RPMI7951 (cell line): ENCODE measurements around the gene PDZRN4. TPM values are rescaled to one million over a fixed set of nuclear protein-coding genes. Genes with fewer than 3 reads are reported as not detected.
"Not testable (repeated sequence)": the region's sequence is repeated elsewhere in the genome, so short reads cannot be mapped to it uniquely, and the experiment has no call there.

Experiments used
- DNase-seq: peaks from one replicate; pipeline ENCODE4 v3.0.0-alpha.2; 2012; ENCODE audit warnings: low read depth
- total RNA-seq: library from RNA; depleted of rRNA; stranded (reverse); fragments of >200 nt; shearing (Covaris generic); gene quantifications from 2 replicates; pipeline ENCODE4 v1.2.3, GENCODE V29; 2014

The PDZRN4 gene
- total RNA-seq, 1 experiment from 2014 or later: not detected

DNA sequence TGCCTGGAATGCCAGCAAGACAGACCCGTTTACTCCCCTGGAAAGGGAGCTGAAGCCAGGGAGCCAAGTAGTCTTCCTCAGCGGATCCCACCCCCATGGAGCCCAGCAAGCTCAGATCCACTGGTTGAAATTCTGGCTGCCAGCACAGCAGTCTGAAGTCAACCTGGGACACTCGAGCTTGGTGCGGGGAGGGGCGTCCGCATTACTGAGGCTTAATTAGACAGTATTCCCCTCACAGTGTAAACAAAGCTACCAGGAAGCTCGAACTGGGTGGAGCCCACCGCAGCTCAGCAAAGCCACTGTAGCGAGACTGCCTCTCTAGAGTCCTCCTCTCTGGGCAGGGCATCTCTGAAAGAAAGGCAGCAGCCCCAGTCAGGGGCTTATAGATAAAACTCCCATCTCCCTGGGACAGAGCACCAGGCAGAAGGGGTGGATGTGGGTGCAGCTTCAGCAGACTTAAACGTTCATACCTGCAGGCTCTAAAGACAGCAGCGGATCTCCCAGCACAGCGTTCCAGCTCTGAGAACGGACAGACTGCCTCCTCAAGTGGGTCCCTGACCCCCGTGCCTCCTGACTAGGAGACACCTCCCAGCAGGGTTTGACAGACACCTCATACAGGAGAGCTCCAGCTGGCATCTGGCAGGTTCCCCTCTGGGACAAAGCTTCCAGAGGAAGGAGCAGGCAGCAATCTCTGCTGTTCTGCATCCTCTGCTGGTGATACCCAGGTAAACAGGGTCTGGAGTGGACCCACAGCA is 92.4 kb downstream of the PDZRN4 start:
- DNase-seq: not testable (repeated sequence)

DNA sequence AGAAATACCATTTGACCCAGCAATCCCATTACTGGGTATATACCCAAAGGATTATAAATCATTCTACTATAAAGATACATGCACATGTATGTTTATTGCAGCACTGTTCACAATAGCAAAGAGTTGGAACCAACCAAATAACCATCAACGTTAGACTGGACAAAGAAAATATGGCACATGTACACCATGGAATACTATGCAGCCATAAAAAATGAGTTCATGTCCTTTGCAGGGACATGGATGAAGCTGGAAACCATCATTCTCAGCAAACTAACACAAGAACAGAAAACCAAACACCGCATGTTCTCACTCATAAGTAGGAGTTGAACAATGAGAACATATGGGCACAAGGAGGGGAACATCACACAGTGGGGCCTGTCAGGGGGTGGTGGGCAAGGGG is 97.3 kb downstream of the PDZRN4 start:
- DNase-seq: not testable (repeated sequence)

- DNase-seq: no peak
These were observed 98.3 kb downstream of the PDZRN4 start for GRCh38 chr12:41286426-41286825.

DNA sequence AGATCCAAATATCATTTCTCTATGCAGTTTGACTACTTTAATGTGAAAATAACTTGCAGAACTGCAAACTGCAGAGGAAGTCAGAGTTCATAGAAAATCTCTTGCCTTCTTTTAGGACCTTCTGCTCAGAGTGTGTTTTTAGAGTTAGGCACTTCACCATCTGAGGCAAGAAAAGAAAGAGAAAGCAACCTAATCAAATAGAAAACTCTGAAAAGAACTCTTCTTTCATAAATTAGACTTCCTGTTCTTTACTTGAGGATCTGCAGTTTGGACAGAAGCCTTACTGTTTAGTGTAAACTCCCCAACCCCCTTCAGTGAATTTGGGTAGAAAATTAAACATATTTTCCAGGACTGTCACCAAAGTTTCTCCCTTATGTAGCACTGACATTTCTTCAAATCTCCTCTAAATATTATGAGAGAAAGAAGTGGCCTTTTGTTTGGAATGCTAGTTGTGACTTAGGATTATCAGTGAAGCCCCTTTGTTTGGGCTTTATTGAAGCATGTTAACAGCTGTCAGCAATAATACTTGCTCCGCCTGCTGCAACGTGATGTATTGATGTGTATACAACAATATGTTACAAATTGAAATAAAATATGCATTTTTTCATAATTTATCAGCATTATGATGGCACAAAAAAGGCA is 99.5 kb downstream of the PDZRN4 start:
- peak; percentile 15 for DNase-seq

DNA sequence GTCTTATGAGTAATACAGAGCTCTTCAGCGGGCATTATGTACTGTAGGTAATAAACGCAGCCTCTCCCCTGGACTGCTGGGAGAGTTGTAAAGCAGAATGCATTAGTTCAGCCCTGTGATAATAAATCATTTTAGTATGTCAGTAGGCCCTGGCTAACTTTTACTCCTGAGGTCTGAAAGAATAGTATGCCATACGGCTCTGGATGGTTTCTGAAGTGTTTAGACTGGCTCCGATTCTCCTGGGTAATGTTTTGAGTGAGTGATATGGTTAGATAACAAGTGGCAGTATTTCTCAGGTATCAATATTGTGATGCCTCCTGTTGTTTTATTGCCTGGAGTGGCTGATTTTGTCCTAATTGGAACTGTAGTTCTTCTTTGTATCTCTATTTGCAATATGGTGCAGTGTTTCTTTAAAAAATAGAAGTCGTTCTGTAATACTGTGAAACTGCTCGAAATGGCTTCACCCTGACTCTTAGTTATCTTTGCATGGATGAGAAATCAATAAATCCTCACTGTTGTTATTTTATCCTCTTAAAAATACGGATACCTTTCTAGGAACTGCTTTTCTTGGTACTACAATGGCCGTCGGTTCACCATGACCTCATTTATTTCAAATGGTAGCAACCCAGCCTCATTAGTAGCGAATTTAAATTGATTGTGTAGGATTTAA is 100.2 kb downstream of the PDZRN4 start:
- no peak for DNase-seq

GRCh38 chr12:41289501-41289900 is 101.4 kb downstream of the PDZRN4 start:
- no peak for DNase-seq

GRCh38 chr12:41293011-41293410 is 104.9 kb downstream of the PDZRN4 start:
- DNase-seq: no peak

GRCh38 chr12:41293461-41293860 is 105.3 kb downstream of the PDZRN4 start:
- no peak for DNase-seq

- DNase-seq: peak; percentile 22
These were observed 114.9 kb downstream of the PDZRN4 start for GRCh38 chr12:41302979-41303403.

GRCh38 chr12:41304526-41304925 is 116.4 kb downstream of the PDZRN4 start:
- DNase-seq: no peak

GRCh38 chr12:41310367-41310766 is 122.2 kb downstream of the PDZRN4 start:
- no peak for DNase-seq

GRCh38 chr12:41311883-41312282 is 123.8 kb downstream of the PDZRN4 start:
- no peak for DNase-seq

- DNase-seq: not testable (repeated sequence)
These were observed 124.3 kb downstream of the PDZRN4 start for GRCh38 chr12:41312451-41312850.

DNA sequence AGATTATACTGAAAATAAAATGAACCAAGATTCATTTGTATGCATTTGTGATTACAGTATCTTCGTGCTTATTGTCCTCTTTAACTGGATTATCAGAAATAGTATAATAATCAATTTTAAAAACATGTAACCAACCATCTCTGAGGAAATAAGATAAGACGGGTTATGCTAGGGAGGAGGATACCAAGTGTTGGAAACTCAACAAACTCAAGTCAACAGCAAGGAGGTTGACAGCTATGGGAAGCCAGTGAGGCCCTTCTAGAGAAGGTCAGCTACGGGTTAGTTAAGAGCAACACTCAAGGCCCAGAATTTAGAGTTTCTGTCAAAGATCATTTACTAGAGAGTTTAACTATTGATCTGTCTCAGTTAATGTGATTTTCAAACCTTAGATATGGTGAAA is 137.2 kb downstream of the PDZRN4 start:
- no peak for DNase-seq

DNA sequence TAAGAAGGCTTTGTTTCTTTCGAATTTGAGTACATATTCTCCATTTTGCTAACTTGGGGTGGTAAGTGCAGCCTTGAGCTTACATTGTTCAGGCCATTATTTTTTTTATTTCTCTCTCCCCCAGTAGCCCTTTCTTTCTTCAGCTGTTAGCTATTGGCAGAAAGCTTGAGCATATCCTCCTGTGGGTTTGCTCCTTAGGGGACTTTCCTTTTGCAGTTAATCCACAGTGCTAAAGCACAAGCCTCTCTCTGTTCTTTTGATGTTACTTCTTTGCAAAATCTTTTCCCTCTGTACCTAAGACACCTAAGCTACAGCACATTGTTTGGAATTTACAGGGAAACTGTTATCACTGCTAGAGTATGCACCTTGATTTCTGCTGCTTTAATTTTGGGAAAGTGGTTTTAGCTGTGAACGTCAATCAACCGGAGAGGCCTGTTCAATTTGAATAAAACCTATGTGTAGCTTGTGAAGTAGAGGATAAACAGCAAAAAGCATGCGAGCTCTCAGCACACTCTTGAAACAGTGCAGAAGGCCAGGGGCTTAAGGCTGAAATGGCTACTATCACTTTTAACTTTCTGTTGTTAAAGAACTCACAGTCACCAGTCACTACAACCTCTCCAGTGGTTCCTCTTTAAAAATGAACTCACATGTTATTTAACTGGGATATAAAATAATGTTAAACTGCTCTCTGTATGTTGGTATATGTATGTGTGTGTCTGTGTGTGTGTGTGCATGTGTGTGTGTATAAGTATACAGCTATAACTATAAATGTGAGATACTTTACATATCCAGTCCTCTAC is 139.2 kb downstream of the PDZRN4 start:
- no peak for DNase-seq

GRCh38 chr12:41333974-41334373 is 145.9 kb downstream of the PDZRN4 start:
- no peak for DNase-seq

DNA sequence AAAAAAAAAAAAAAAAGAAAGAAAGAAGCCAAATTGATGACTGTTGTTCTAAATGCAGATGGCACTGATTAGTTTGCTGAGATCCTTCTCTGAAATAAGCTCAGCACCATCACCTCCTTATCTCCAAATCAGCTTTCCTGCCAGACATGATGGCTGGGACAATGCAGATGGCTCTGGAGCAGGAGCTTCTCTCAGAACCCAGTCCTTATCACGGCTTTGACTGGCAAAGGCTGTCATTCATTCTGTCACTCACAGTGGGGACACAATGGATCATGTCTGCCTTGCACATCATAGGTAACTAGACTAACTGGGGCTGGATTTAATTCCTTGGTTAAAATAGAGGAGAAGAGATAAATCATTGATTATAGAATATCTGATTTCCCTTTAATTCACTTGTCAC is 146.3 kb downstream of the PDZRN4 start:
- no peak for DNase-seq

DNA sequence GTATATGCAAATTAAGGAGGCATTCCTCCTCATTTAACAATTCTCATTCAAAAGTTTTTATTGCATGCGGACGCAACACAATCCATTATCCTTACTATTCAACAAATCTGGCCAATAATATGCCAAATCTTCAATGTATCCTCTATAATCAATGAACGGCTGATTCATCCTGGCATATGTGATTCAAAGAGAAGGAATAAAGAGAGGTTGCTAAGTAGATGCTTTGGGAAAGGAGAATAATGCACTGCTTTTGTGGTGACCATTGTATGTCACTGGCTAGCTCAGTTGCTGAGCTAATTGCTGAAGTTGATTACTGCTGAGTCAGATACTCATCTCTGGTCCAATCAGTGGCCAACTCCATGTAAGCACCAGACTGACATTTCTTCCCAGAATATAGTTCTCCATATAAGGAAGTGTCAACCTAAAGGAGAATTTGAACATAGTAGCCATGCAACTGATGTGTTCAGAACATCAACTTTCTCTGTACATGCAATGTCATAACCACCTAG is 148.0 kb downstream of the PDZRN4 start:
- DNase-seq: no peak

GRCh38 chr12:41339784-41340183 is 151.7 kb downstream of the PDZRN4 start:
- no peak for DNase-seq

GRCh38 chr12:41344776-41345470 is 156.8 kb downstream of the PDZRN4 start:
- peak; percentile 1 for DNase-seq

- DNase-seq: no peak
These were observed 160.1 kb downstream of the PDZRN4 start for GRCh38 chr12:41348198-41348597.
